Endometrium (tissue), 2 donors: ENCODE results near the gene ACSF2.

ENCODE experiments used
- FAIRE-seq: peaks from 2 replicates; lab custom pipeline; 2012; peaks lifted over from hg19 to GRCh38; lab: Jason Lieb, UNC
- donor health status: control.
- donor health status: control.

Gene ACSF2

DNA sequence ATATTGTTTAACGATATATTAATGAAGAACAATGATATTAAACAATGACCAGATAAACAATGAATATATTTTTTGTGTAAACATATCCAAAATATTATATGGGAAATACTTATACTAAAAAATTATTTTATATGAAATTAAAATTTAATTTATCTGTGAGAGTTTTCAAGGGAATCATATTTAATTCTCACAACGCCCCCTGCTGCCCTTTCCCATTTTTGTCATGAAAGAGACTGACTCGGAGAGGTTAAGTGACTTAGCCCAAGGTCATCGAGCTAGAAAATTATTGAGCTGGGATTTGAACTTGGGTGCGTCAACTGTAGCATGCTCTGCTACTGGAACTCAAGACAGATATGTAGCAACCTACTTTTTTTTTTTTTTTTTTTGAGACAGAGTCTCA, 75.0 kb downstream of the ACSF2 start:
- FAIRE-seq = peak; percentile 41

DNA sequence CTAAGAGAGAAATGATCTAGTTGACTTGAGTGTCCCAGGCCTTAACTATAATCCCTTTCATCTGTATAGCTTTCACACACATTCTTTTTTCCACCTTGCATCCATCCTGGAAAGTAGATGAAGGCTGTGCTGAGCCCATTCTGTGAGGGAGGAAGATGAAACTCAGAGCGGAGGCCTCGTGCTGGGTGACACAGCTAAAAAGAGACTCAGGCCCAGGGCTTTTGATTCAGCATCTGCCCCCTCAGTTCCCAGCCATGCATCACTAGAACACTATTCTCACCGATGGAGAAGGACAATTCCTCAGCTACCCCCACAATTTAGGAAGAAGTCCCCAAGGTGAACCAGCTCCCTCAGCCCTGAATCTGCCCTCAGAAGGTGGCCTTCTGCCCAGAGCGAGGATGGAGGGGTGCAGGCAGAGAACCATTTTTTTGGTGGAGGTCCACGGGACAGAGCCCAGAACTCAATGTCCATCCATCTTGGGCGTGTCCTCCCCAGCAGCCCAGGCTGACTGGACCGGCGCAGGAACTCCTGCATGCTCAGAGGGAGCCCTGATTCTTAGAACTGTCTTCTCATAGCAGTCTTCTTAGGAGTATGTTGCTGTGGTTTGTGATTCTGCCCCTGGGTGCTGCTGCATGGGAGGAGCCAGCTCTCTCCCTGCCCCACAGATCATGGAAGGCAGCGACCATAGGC, 76.4 kb downstream of the ACSF2 start:
- no peak for FAIRE-seq

DNA sequence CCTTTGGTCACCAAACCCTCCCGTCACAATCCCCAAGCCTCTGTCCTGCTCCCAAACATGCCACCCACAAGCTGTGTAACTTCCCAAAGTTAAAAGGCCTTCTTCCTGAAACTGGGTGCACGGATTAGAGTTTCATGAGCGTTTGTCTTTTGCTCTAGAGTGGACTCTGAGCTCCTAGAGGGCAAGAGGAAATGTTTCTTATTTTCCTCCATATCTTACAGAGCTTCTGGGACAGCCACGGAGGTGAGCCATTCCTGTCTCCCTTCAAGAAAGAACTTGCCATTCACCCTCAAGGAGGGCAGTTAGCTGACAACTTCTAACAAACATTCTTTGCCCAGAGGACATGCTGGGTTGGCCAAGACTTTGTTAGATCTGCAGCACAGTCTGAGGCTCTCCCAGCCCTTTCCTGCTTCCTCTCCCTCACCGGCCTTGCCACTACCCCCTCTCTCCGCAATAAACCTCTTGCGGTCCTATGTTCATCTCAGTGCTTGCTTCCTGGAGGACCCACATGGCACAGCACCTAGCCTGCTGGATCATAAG, 79.6 kb downstream of the ACSF2 start:
- FAIRE-seq = no peak

DNA sequence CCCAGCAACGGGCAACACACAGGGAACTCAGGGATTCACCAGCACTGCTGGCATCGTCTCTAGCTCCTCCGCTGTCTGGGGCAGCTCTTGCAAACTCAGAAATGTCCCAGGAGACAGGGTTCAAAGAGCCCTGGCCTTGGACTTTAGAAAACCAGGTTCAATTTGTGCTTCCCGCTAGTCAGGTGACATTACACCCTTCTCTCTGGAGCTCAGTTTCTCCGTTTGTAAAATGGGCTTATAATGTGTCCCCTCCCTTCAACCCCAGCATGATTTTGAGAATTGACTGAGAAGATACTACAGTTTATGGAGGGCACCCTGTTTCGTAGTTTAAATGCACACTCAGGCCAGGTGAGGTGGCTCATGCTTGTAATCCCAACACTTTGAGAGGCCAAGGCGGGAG, 80.3 kb downstream of the ACSF2 start:
- FAIRE-seq = no peak

DNA sequence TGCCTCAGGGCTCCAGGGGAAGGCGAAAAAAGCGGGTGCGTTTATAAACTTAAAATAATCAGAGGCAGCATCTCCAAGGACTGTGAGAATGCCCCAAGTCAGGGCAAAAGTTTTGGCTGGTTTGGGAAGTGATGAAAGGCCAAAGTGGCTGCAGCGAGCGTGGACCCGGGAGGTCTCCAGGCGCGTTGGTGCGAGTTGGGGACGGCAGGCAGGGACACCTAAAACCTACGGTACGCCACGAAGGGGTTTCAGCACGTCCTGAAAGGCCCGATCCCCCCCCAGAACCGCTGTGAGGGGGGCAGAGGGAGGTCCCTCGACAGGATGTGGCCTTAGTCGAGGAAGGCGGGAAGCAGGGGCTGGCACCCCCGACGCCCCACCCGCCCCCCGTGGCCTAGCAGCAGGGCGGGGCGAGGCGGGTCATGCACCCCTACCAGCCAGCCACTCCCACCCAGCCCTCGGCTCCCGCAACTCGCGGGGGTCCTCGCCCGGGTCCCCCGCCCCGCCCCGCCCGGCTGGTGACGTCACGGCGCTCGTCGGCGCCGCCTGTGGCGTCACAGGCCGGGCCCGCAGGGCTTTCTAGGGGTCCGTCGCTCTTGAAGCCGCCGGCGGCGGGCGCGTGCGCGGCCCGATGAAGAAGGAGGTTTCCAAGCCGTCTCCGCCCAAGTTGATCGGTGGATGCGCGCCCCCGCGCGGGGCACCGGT, 82.0 kb downstream of the ACSF2 start, which contains the start of gene MYCBPAP:
MYCBPAP (plus strand) TSS at position 569 of the 702 bp plus-strand sequence. CDS start 236 bp downstream, outside the sequence.
- no peak for FAIRE-seq

DNA sequence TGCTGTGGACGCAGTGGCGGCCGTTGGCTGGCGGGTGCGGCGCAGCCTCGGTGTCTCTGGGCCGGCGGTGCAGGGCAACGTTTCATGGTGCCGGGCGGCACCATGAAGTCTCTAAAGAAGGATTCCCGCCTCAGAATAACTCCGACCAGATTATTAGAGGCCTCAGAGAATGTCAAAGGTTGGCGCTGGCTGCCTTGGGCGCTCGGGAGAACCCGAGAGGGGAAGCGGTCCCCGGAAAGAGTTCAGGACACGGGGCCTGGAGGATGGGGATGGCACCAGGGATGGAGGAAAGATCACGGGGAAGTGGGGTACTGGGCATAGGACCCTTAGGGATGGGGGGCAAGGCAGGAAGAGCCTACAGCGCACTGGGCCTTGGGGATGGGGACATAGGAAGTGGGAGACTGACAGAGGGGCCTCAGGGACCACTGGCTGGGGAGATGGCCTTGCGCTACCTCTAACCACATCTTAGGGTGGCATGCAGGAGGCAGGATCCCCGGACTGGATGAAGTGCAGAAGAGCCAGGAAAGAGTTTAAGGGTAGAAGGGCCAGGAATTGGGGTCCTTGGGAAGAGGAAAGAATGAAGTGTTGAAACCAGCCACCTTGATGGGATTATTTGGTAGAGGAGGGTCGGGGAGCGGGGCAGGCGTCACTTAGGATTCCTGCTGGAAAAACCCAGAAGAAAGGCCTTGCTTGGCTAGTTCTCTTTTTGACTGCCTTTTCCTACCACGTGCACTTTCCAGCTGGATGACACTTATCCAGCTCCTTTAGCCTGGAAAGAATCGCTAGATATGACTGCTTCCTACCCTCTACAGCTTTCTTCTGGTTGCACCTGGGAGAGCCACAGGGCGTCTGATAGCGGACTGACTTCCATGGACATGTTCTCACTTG, 82.8 kb downstream of the ACSF2 start:
- FAIRE-seq = no peak

DNA sequence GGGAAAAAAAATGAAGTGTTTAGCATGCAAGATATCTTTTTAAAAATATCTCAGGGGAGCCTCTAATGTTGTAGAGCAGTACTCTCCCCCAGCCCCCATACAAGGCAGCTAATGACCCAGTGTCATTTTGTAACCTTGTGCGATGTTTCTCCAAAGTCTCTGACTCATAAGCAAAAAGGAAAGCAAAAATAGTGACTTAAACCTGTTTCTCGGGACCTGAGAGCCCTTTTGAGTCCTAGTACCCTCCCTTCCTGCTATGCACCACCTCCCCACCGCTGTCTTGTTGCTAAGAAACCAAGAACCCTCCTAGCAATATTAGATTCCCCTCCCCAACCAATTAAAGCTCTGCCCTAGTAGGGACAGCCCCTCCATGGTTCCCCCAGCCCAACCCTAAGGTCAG, 85.0 kb downstream of the ACSF2 start:
- FAIRE-seq = no peak

DNA sequence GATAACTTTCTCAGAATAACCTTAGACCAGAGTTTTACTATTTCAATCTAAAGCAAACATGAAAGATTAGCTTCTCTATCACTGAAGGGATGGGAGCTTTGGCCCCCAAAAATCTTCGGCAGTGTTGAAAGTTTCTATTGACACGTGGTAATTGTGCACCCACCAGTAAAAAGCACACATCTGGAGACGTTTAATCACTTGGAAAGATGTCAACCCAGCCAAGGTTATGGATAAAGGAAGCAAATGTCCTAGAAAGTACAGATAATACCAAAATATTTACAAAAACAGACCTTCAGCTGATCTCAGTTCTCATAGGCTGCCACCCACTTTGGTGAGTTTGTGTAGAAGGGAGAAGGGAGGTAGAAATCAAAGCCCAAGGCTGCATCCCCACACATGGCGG, 87.5 kb downstream of the ACSF2 start:
- FAIRE-seq = peak; percentile 86

DNA sequence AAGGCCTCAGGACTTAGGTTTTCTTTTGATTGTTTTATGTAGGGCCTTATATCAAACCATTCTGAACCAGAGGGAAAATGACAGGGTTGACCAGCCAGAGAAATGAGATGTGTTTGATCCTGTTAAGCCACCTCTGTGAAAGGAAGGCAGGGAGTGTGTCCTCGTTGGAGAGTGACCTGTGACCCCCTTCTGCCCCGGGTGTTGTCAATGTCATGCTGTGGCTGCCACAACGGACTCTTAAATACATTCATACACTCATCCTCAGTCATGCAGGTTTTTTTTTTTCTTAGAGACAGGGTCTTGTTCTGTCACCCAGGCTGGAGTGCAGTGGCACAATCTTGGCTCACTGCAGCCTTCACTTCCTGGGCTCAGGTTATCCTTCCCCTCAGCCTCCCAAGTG, 88.4 kb downstream of the ACSF2 start:
- FAIRE-seq = no peak

DNA sequence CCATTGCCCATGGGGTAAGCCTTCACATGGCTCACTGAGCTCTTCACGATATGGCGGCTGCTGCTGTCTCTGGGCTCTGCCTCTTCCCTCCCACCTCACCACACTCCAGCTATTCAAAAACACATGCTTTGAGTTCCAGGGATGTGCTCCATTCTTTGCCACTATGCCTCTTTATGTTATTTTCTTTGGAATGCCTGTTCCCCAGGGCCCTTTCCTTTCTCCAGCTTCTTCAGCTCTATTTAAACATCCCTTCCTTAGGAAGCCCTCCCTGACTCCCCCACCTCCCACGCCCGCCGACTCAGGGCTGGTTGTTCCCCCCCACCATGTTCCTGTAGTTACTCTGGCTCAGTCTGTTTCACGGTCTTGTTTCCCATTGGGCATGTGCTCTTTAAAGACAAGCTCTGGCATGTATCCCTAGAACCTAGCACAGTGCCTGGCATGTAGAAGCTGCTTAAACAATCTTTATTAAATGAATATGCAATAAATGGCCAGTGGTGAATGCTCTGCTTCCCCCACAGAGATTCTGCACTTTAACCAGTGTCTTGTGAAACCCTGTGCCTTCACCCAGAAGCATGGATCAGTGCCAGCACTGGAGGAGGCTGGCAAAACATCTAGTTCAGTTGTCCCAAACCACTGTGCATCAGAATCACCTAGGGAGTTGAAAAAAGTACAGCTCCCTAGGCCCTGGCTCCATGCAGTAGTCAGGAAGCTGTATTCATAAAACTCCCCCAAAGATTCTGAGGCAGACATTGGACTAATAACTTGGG, 89.1 kb downstream of the ACSF2 start:
- FAIRE-seq = no peak

DNA sequence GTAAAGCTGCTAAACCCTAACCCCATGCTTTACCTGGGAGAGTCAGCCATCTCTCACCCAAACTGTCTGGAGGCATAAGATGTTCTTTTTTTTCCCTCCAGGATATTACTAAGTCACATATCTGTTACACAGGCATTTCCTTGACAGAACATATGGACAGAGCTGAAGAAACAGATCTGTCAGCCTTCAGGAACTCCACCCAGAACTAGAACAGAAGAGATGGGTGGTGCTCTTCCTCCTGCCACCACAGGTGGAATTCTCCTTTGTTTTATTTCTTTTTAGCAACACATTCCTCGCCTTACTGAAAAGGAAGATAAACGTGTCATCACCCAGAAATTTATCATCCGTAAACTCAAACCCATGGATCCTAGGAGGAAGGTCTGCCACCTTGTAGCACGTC, 91.0 kb downstream of the ACSF2 start:
- FAIRE-seq = no peak

DNA sequence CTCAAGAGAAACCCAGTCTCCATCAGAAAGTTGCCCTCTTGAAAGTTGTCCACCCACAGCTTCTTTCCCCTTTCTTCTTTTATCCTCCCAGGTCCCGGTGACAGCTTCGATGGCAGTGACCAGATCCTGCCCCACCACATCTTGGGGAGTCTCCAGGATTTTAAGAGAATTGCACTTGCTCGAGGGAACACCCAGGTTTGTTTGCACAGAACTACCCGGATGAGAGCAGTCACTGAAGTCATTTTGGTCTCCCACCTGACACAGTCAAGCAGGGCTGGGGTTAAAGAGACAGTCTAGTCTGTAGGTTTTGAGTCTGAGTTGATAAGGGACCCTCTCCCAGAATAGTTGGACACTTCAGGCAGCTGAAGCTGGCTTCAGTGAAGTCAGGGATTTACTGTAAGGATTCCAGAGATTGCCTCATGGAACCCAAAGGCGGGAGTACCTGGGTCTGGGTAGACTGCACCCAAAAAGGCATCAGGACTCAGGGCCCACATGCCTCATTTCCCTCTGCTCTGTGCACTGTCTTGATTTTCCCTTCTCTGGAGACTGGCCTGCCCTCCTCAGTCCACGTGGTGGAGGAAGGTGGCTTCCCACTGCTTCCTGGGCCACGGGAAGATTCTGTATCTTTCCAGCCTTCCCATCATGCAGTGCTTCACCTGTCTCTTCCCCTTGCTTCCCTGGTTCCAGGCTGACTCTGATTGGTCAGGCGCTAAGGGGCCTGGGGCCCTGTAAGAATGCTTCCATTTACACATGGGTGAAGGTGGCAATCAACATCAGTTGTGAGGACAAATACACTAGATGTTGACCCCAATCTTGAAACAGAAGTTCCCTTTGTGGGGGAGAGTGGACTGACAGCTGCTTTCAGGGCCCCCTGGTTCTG, 91.7 kb downstream of the ACSF2 start:
- no peak for FAIRE-seq

DNA sequence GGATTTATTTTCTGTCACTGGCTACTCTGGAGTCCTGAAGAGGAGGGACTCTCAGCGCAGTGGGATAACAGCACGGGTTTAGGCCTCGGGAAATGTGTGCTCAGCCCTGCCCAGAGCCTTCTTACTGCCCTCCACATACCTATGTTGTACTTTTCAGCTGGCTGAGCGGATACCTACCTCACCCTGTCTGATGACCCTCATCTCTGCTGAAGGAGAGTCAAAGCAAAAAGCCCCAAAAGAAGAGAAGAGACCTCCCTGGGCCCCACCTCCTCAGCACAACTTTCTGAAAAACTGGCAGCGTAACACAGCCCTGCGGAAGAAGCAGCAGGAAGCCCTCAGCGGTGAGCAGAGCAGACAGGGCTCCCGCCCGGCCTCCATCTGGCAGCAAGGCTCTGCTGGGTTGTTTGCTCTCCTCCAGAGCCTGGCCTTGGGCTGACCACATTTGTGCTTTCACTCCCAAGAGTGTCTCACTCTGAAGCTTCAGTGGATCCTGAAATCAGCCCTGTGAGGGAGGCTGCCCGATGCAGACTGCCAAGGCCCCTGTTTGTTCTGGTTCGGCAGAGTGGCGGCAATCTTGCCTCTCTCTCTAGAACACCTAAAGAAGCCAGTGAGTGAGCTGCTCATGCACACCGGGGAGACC, 92.5 kb downstream of the ACSF2 start:
- FAIRE-seq = no peak

DNA sequence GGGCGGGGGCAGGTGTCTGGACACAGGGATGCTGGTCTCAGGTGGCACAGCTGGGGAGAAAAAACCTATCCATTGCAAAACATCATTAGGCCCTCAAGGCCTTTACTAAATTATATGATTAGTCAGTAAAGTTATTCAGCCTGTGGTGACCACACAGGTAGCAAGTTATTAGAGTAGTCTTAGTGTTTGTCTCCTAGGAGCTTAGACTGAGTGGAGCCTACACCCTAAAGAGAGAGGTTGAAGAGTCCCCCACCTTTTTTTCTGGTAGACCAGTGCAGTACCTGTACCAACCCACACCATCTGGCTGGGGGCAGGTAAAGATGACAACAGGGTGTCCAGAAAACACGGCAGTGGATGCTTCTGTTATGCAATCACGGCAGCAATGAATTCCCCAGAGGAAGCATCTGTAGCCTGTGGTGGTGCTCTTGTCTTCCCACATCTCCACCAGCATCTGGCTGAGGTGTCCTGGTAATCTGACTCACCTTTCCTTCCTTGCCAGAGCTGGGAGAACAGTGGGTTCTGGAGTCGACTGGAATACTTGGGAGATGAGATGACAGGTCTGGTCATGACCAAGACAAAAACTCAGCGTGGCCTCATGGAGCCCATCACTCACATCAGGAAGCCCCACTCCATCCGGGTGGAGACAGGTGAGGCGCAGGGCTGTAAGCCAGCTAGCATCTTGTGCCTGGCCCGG, 93.3 kb downstream of the ACSF2 start:
- FAIRE-seq = no peak

DNA sequence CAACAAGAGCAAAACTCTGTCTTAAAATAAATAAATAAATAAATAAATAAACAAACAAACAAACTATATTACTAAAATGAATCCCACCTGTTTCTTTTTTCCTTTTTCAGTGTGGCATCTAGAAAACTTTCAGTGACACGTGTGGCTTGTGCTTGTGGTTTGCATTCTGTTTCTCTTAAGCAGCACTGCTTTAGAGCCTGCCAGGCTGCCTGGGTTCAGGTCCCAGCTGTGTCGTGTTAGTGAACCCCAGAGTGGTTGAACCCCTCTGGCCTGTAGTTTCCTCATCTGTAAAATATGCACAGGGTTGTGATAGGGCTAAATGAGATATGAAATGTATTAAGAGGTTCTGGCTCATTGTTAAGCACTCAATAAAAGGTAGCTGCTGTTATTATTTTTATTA, 94.5 kb downstream of the ACSF2 start:
- no peak for FAIRE-seq

DNA sequence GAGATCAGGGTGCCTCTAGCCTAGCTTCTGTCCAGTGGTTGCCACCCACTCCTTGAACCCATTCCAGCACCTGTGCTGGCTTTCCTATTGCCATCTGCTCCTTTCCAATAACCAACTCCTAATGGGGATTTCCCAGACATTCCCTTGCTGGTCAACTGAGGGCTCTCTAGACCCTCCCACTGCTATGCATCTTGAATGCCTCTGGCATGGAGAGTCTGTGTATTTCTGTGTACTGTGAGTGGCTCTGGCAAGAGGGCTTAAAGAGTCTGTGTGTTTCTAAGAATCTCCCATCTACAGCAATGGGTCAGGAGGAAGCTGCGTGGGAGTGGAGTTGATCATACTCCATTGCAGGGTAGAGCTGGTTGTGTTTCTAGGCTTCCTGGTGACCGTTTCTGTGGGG, 95.5 kb downstream of the ACSF2 start:
- FAIRE-seq = no peak

DNA sequence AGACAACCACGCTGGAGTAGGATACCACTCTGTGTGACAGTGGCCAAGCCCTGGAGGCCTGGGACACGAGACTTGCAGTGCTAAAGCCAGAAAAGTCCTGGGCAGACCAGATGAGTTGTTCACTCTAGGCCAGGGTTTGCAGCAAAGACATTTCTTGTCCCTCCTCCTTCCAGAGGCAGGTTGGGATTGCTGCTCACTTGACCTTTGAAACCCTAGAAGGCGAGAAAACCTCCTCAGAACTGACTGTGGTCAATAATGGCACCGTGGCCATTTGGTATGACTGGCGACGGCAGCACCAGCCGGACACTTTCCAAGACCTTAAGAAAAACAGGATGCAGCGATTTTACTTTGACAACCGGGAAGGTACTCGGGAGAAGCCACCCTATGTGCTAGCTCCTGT, 96.7 kb downstream of the ACSF2 start:
- FAIRE-seq = no peak

DNA sequence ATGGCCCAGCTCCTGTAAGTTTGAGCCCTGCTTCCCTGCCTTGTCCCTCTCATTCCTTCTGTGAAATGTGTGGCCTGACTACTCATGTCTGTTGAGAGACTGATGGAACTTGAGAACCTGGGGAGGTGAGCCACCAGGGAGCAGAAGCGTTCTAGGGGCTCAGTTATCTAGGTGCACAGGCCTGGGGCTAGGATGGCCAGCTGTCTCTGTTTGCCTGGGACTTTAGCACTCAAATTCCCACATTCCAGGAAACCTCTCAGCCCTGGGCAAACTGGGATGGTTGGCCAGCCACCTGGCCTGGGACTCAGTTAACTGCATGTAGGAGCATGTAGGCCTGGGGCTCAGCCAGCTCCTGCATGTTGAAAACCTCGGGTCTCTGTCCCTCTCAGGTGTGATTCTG, 97.2 kb downstream of the ACSF2 start:
- no peak for FAIRE-seq
